Measurements from ENCODE around the gene RUNX1.

DNA sequence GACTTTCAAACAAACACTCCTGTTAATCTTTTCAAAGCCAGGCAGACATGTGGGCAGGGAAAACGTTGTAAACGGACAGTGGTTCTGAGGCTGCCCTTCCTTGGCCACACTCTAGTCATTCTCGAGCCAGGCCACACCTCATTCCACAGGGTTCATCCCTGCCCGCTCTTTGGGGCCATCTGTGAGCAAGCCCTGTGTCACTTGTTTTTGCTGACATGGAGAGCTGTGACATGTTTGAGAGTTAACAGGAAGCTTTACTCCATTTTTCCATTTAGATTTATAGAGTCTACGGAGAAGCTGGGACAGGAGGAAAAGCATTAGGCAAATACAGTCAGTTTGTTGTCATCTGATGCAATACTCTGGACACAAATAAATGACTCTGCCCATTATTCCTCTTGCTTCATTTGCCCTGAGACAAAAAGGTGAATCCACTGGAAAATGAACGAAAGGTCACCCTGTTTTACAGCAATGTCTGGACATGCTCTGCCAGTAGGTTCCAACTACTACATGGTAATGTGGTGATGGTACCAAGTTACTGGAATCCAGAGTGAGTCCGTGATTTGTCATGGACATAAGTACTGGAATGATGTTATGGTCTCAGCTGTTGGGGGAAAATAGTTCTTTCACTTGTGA, 253.4 kb downstream of the RUNX1 start:
- TF ChIP-seq, protein P1, sequence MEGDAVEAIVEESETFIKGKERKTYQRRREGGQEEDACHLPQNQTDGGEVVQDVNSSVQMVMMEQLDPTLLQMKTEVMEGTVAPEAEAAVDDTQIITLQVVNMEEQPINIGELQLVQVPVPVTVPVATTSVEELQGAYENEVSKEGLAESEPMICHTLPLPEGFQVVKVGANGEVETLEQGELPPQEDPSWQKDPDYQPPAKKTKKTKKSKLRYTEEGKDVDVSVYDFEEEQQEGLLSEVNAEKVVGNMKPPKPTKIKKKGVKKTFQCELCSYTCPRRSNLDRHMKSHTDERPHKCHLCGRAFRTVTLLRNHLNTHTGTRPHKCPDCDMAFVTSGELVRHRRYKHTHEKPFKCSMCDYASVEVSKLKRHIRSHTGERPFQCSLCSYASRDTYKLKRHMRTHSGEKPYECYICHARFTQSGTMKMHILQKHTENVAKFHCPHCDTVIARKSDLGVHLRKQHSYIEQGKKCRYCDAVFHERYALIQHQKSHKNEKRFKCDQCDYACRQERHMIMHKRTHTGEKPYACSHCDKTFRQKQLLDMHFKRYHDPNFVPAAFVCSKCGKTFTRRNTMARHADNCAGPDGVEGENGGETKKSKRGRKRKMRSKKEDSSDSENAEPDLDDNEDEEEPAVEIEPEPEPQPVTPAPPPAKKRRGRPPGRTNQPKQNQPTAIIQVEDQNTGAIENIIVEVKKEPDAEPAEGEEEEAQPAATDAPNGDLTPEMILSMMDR (conservative IDR thresholded peaks at IDR 0.05; ENCODE audit: low read depth, low read length): no peak
- TF ChIP-seq EZH2phosphoT487 (IDR thresholded peaks at IDR 0.05; ENCODE audit: borderline replicate concordance, low read length) (no peak), EZH2 (IDR thresholded peaks at IDR 0.05; ENCODE audit: low read length, unreplicated experiment) (no peak)
